Measurements from ENCODE around the gene E2F6.

E2F6 gene

DNA sequence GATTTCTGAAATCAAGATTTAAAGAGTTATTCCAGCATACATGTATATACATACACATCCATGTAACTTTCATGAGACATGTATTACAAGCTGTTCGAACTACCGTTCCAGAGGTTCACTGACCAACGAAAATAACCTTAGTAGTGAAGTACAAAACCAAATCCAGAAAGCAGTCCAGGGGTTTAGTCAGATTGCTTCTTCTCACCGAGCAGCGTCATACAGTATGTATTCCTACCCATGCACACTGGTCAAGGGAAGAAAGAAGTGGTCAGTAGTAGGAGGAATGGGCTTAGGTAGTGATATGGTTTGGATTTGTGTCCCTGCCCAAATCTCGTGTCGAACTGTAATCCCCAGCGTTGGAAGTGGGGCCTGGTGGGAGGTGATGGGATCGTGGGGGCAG, 45.3 kb downstream of the E2F6 start:
- Mint-ChIP-seq H3K36me3 (ENCODE audit: low read depth) (no peaks in the 10 kb centered on the region), H3K4me1 (ENCODE audit: low read depth) (no peaks in the 10 kb centered on the region), H3K9me3 (peaks cover 8% of the 10 kb centered on the region), H3K27ac (no peak overlapping the region), H3K4me3 (no peak overlapping the region), H3K27me3 (no peaks in the 10 kb centered on the region)
- DNase-seq = no peak

DNA sequence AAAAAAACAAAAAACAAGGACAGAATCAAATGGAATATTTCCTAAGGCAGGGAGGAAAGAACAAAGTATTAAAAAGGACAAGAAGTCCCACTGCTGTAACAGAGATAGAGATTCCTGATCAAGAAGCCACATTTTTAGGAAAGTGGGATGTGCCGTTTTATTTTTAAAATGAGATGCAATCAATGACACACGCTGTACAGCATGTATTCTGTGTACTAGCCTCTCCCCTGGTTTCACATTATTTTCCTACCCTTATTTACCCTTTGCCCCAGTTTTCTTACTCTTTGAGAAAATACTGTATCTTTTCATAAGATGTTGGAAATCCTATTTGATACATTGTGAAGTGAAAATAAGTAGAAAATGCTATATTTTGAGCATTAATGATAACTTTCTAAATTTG, 45.8 kb downstream of the E2F6 start:
- no peak overlapping the region for H3K27ac Mint-ChIP-seq
- DNase-seq = no peak

DNA sequence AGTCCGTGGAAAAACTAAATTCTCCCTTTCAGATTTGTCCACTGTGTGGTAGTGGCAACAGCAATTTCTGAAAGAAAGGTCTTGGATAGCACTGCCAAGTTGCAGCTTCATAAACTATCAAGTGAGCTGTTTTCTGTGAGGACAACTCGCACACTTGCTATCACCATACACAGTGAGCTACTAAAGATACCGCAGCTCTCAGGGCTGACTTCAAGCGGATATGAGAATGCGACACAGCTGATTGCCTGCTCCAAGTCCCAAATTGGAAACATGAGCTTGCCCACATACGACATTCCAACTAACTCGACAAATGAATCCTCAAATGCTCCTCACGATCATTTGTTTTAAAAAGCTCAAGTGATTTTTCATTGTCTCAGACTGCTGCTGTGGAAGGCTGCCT, 46.2 kb downstream of the E2F6 start:
- no peaks in the 10 kb centered on the region for H3K4me1 Mint-ChIP-seq (ENCODE audit: low read depth)
- H3K36me3 Mint-ChIP-seq (ENCODE audit: low read depth) = no peaks in the 10 kb centered on the region
- DNase-seq = no peak
- H3K27ac Mint-ChIP-seq = no peak overlapping the region
- no peak overlapping the region for H3K4me3 Mint-ChIP-seq
- H3K9me3 Mint-ChIP-seq = peaks cover 8% of the 10 kb centered on the region
- H3K27me3 Mint-ChIP-seq = peaks cover 2% of the 10 kb centered on the region

More for the DNA sequence above, 45.8 kb downstream of the E2F6 start:
- Mint-ChIP-seq H3K4me1 (ENCODE audit: low read depth) (no peaks in the 10 kb centered on the region), H3K9me3 (peaks cover 8% of the 10 kb centered on the region), H3K4me3 (no peak overlapping the region), H3K36me3 (ENCODE audit: low read depth) (no peaks in the 10 kb centered on the region), H3K27me3 (peaks cover 2% of the 10 kb centered on the region)

DNA sequence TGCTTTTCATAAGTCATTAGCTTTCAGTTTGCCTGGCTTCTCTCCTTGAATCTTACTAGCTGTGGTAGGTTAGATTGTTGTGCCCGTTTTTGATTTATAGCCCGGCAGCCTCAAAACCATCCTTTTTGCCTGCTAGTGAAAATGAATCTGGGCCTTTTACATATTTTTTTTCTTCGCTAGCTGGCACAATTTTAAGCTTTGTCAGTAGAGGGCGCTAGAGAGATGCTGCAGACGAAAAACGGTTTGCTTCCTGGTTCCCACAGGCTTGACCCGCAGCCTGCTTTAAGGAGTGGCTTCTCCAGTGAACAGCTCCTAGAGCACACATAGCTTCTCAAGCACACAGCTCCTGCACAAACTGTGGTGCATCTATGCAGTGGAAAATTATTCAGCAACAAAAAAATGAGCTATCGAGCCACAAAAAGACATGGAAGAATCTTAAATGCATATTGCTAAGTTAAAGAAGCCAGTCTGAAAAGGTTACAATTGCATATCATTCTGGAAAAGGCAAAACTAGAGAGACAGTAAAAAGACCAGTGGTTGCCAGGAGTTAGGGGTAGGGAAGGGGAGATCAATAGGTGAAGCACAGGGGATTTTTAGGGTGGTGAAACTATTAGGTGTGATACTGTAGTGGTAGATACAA, 47.9 kb downstream of the E2F6 start:
- Mint-ChIP-seq H3K4me1 (ENCODE audit: low read depth) (no peaks in the 10 kb centered on the region), H3K27me3 (peaks cover 4% of the 10 kb centered on the region), H3K4me3 (no peak overlapping the region), H3K9me3 (peaks cover 8% of the 10 kb centered on the region), H3K27ac (no peak overlapping the region), H3K36me3 (ENCODE audit: low read depth) (no peaks in the 10 kb centered on the region)
- no peak for DNase-seq

- Mint-ChIP-seq H3K9me3 (peaks cover 8% of the 10 kb centered on the region), H3K4me1 (ENCODE audit: low read depth) (no peaks in the 10 kb centered on the region), H3K27ac (no peak overlapping the region), H3K36me3 (ENCODE audit: low read depth) (no peaks in the 10 kb centered on the region), H3K27me3 (peaks cover 13% of the 10 kb centered on the region), H3K4me3 (no peak overlapping the region)
- no peak for DNase-seq
Measured at GRCh38 chr2:11416931-11417330, 49.0 kb downstream of the E2F6 start.

DNA sequence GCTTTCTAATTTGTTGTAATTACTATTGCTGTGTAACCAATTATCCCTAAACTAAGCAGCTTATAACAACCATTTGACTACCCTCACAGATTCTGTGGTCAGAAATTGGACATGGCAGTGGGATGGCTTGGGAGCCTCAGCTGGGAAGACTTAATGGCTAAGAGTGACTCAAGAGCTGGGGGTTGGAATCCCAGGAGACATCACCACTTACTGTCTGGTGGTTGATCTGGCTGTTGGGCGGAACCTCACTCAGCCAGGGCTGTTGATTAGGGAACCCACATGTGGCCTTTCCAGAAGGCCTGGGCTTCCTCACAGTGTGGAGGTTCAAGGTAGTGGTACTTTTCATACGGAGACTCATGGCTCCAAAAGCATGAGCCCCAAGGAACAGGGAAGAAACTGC, 49.8 kb downstream of the E2F6 start:
- no peak overlapping the region for H3K27ac Mint-ChIP-seq
- H3K9me3 Mint-ChIP-seq = peaks cover 8% of the 10 kb centered on the region
- no peaks in the 10 kb centered on the region for H3K36me3 Mint-ChIP-seq (ENCODE audit: low read depth)
- peaks cover 16% of the 10 kb centered on the region for H3K27me3 Mint-ChIP-seq
- no peaks in the 10 kb centered on the region for H3K4me1 Mint-ChIP-seq (ENCODE audit: low read depth)
- DNase-seq = no peak
- H3K4me3 Mint-ChIP-seq = no peak overlapping the region

GRCh38 chr2:11414372-11415124, 51.4 kb downstream of the E2F6 start:
- no peak for DNase-seq
- no peak overlapping the region for H3K4me3 Mint-ChIP-seq
- peaks cover 25% of the 10 kb centered on the region for H3K27me3 Mint-ChIP-seq
- H3K9me3 Mint-ChIP-seq = peaks cover 8% of the 10 kb centered on the region
- no peaks in the 10 kb centered on the region for H3K4me1 Mint-ChIP-seq (ENCODE audit: low read depth)
- no peak overlapping the region for H3K27ac Mint-ChIP-seq
- no peaks in the 10 kb centered on the region for H3K36me3 Mint-ChIP-seq (ENCODE audit: low read depth)

DNA sequence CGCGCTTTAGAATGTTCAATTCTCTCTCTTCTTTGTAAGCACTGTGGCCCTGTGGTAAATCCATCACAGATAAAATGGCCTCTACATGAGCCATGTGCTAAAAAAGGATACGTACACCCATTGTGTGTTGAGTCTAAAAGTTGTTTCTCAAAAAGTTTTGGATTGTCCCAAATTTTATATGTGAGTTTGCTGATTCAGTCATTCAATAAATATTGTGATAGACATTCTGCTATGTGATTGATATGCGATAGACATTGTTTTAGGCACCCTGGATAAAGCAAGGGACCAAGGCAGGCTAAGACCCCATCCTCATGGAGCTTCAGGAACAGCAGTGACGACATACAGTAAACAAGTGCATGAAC, 53.5 kb downstream of the E2F6 start:
- H3K27me3 Mint-ChIP-seq = peaks cover 28% of the 10 kb centered on the region
- H3K36me3 Mint-ChIP-seq (ENCODE audit: low read depth) = no peaks in the 10 kb centered on the region
- H3K4me1 Mint-ChIP-seq (ENCODE audit: low read depth) = no peaks in the 10 kb centered on the region
- no peak overlapping the region for H3K4me3 Mint-ChIP-seq
- no peak overlapping the region for H3K27ac Mint-ChIP-seq
- H3K9me3 Mint-ChIP-seq = no peaks in the 10 kb centered on the region
- no peak for DNase-seq

- Mint-ChIP-seq H3K4me3 (no peak overlapping the region), H3K27me3 (peaks cover 28% of the 10 kb centered on the region), H3K36me3 (ENCODE audit: low read depth) (no peaks in the 10 kb centered on the region), H3K9me3 (no peaks in the 10 kb centered on the region), H3K27ac (no peak overlapping the region), H3K4me1 (ENCODE audit: low read depth) (no peaks in the 10 kb centered on the region)
- no peak for DNase-seq
Measured at GRCh38 chr2:11411768-11412448, 54.1 kb downstream of the E2F6 start.

DNA sequence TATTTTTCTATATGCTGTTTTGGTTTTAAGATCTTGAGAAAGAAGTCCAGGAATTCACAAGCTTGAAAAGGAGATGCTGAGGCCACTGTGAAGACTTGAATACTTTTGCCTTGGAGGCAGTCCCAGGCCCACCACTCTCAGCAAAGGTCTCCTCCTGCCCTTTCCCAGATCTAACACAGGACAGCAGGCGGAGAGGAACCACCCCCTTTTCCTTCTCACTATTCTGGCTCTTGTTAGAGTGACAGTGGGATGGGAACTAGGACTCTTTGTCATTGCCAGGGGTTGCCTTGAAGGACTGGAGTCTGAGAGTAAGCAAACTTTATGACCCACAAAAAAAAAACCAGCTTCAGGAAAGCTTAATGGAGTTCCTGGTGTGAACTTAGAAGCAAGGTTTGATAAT, 54.7 kb downstream of the E2F6 start:
- Mint-ChIP-seq H3K4me3 (no peak overlapping the region), H3K27ac (no peak overlapping the region), H3K27me3 (peaks cover 28% of the 10 kb centered on the region), H3K4me1 (ENCODE audit: low read depth) (no peaks in the 10 kb centered on the region), H3K36me3 (ENCODE audit: low read depth) (no peaks in the 10 kb centered on the region), H3K9me3 (no peaks in the 10 kb centered on the region)
- DNase-seq = no peak

DNA sequence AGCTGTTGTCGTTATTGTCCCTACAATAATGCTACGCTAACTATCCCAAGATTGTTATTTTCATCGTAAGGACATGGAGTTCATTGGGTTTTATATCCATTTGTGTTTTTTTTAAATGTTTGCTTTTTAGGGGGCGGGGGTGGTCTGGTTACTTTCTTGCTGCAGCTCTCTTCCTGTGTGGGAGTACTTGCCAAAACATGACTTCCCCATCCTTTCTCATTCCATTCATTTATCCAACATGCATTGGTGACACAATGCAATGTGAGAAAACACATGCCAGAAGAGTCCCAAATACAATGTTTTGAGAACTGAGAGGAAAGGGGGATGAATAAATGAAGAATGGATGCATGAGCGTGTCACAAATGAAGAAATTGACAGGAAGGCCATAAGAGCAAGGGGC, 55.9 kb downstream of the E2F6 start:
- Mint-ChIP-seq H3K4me1 (ENCODE audit: low read depth) (no peaks in the 10 kb centered on the region), H3K36me3 (ENCODE audit: low read depth) (no peaks in the 10 kb centered on the region), H3K27ac (no peak overlapping the region), H3K4me3 (no peak overlapping the region), H3K9me3 (no peaks in the 10 kb centered on the region), H3K27me3 (peaks cover 25% of the 10 kb centered on the region)
- no peak for DNase-seq

DNA sequence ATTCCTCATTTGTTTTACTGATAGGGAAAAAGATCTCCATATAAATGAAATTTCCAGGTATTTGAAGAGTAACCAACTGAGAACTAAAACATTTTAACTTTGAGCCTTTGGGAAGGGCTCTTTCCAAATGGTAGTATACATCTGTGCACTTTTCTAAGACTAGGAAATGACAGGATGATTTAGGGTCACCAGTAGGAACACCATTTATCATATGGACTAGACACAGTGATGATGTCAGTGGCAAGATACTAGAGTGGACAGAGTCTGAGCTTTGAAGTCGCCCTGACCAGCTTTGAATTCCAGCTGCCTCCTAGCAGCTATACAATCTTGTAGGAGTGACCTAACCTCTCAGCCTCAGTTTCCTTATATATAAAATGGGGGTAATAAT, 56.4 kb downstream of the E2F6 start:
- Mint-ChIP-seq H3K9me3 (no peaks in the 10 kb centered on the region), H3K4me1 (ENCODE audit: low read depth) (no peaks in the 10 kb centered on the region), H3K27me3 (peaks cover 25% of the 10 kb centered on the region), H3K4me3 (no peak overlapping the region), H3K36me3 (ENCODE audit: low read depth) (no peaks in the 10 kb centered on the region), H3K27ac (no peak overlapping the region)
- DNase-seq = no peak

GRCh38 chr2:11408959-11409571, 56.9 kb downstream of the E2F6 start:
- Mint-ChIP-seq H3K36me3 (ENCODE audit: low read depth) (no peaks in the 10 kb centered on the region), H3K4me1 (ENCODE audit: low read depth) (no peaks in the 10 kb centered on the region), H3K27me3 (peaks cover 25% of the 10 kb centered on the region), H3K27ac (no peak overlapping the region), H3K9me3 (no peaks in the 10 kb centered on the region), H3K4me3 (no peak overlapping the region)
- DNase-seq = no peak

DNA sequence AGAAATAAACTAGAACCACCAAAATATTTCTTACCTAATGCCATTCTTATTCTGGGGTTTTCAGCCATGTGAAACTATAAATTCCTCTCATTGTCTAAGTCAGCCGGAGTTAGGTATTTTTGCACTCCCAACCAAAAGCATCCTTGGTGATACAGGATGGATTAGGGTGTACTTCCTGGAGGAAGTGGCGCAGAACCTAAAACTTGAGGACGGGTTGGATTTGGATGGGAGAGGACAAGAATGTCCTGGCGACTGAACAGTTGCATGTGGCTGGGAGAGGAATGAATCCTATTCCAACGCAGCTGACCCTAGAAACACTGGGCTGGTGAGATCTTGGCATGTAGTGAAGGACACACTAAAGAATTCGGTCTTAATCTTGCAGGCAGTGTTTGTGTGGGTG, 58.5 kb downstream of the E2F6 start:
- no peak overlapping the region for H3K27ac Mint-ChIP-seq
- no peaks in the 10 kb centered on the region for H3K9me3 Mint-ChIP-seq
- H3K27me3 Mint-ChIP-seq = peaks cover 20% of the 10 kb centered on the region
- no peaks in the 10 kb centered on the region for H3K4me1 Mint-ChIP-seq (ENCODE audit: low read depth)
- H3K4me3 Mint-ChIP-seq = no peak overlapping the region
- no peaks in the 10 kb centered on the region for H3K36me3 Mint-ChIP-seq (ENCODE audit: low read depth)
- DNase-seq = no peak

DNA sequence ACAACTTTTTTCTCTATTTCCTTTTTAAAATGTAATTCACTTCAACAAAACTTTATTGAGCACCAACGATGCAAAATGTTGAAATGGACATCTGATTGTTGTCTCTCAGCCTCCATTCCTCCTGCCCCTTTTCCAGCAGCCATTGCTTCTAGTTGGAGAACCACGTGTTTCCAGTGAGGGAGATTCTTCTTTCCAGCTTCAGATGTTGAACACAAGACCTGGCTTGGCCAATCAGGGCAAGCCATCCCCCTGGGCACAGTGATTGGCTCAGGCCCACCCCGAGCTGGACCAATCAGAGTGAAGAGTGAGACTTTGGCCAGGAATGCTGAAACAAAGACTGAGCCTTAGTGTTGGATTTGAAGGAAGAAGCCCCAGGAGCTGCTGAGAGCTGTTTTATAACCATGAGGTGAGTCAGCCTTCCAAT, 59.0 kb downstream of the E2F6 start:
- DNase-seq = no peak
- Mint-ChIP-seq H3K4me1 (ENCODE audit: low read depth) (no peaks in the 10 kb centered on the region), H3K4me3 (no peak overlapping the region), H3K9me3 (no peaks in the 10 kb centered on the region), H3K27me3 (peaks cover 15% of the 10 kb centered on the region), H3K36me3 (ENCODE audit: low read depth) (no peaks in the 10 kb centered on the region), H3K27ac (no peak overlapping the region)
